ENCODE results near the gene LIN37. TPM values are rescaled to one million over a fixed set of nuclear protein-coding genes. Genes with fewer than 3 reads are reported as not detected.

LIN37 gene
- polyA plus RNA-seq, 1 donor (not counting 4 experiments of a cell fraction or from before 2014, with no cell fraction given): 6.7 TPM

- FAIRE-seq (no peak), DNase-seq (ENCODE audit: low read depth, low spot score) (no peak)
- Histone ChIP-seq H3K27ac (ENCODE audit: control insufficient read depth, insufficient read depth, low read length) (no peak overlapping the region), H3K27me3 (ENCODE audit: control insufficient read depth, extremely low read depth, insufficient read depth, low read length) (no peaks in the 10 kb centered on the region), H3K4me2 (ENCODE audit: control insufficient read depth, extremely low read depth, insufficient read depth, low read depth, low read length) (no peak overlapping the region), H3K9ac (ENCODE audit: control insufficient read depth, extremely low read depth, insufficient read depth, low read length) (no peak overlapping the region), H2AFZ (ENCODE audit: control insufficient read depth, low read length) (no peak overlapping the region), H3K36me3 (ENCODE audit: control insufficient read depth in 2 of 2, extremely low read depth in 1 of 2, insufficient read depth in 2 of 2, low read length in 2 of 2) (no peaks in the 10 kb centered on the region), H3K9me1 (ENCODE audit: control insufficient read depth, extremely low read depth, insufficient read depth, low read length) (no peaks in the 10 kb centered on the region), H3K79me2 (ENCODE audit: control insufficient read depth, insufficient read depth, low read length) (no peaks in the 10 kb centered on the region), H3K4me1 (ENCODE audit: control insufficient read depth, extremely low read depth, insufficient read depth, low read length) (peaks cover 20% of the 10 kb centered on the region), H4K20me1 (ENCODE audit: control insufficient read depth, extremely low read depth, insufficient read depth, low read length) (no peaks in the 10 kb centered on the region), H3K9me3 (ENCODE audit: control insufficient read depth, low read depth, low read length) (no peaks in the 10 kb centered on the region), H3K4me3 (ENCODE audit: control insufficient read depth in 2 of 3, extremely low read depth in 1 of 3, insufficient read depth in 2 of 3, low read depth in 1 of 3, low read length in 3 of 3) (no peak overlapping the region)
- no peak for TF ChIP-seq CTCF (optimal IDR thresholded peaks at IDR 0.05 in 1 of 3, IDR thresholded peaks at IDR 0.05 in 1 of 3, conservative IDR thresholded peaks at IDR 0.05 in 1 of 3; ENCODE audit: extremely low read depth in 1 of 3, insufficient read depth in 2 of 3, low read length in 3 of 3)
- dilution Hi-C loops (cut with MboI; ENCODE audit: extremely low pct_ligation_motif_present, low sequenced_read_pairs): no loop called here
These were observed 35.5 kb upstream of the LIN37 start for GRCh38 chr19:35712567-35713505.

GRCh38 chr19:35713506-35713850 is 34.9 kb upstream of the LIN37 start:
- Histone ChIP-seq H3K36me3 (ENCODE audit: control insufficient read depth in 2 of 2, extremely low read depth in 1 of 2, insufficient read depth in 2 of 2, low read length in 2 of 2) (no peaks in the 10 kb centered on the region), H3K9me1 (ENCODE audit: control insufficient read depth, extremely low read depth, insufficient read depth, low read length) (no peaks in the 10 kb centered on the region), H3K4me3 (ENCODE audit: control insufficient read depth in 2 of 3, extremely low read depth in 1 of 3, insufficient read depth in 2 of 3, low read depth in 1 of 3, low read length in 3 of 3) (no peak overlapping the region), H3K9ac (ENCODE audit: control insufficient read depth, extremely low read depth, insufficient read depth, low read length) (no peak overlapping the region), H3K27ac (ENCODE audit: control insufficient read depth, insufficient read depth, low read length) (no peak overlapping the region), H3K9me3 (ENCODE audit: control insufficient read depth, low read depth, low read length) (no peaks in the 10 kb centered on the region), H3K4me2 (ENCODE audit: control insufficient read depth, extremely low read depth, insufficient read depth, low read depth, low read length) (no peak overlapping the region), H4K20me1 (ENCODE audit: control insufficient read depth, extremely low read depth, insufficient read depth, low read length) (no peaks in the 10 kb centered on the region), H3K79me2 (ENCODE audit: control insufficient read depth, insufficient read depth, low read length) (peaks cover 4% of the 10 kb centered on the region), H3K27me3 (ENCODE audit: control insufficient read depth, extremely low read depth, insufficient read depth, low read length) (no peaks in the 10 kb centered on the region), H2AFZ (ENCODE audit: control insufficient read depth, low read length) (no peak overlapping the region), H3K4me1 (ENCODE audit: control insufficient read depth, extremely low read depth, insufficient read depth, low read length) (peaks cover 20% of the 10 kb centered on the region)
- DNase-seq (ENCODE audit: low read depth, low spot score): no peak
- no peak for TF ChIP-seq EZH2 (IDR thresholded peaks at IDR 0.05; ENCODE audit: low read length)
- no peak for TF ChIP-seq CTCF (optimal IDR thresholded peaks at IDR 0.05 in 1 of 3, IDR thresholded peaks at IDR 0.05 in 1 of 3, conservative IDR thresholded peaks at IDR 0.05 in 1 of 3; ENCODE audit: extremely low read depth in 1 of 3, insufficient read depth in 2 of 3, low read length in 3 of 3)
- dilution Hi-C loops (cut with MboI; ENCODE audit: extremely low pct_ligation_motif_present, low sequenced_read_pairs): no loop called here
- FAIRE-seq: no peak
